Tibial nerve (tissue), 3 donors: ENCODE measurements around the gene FDXR.

Experiments used
- POLR2A ChIP-seq, 2 donors: fragments of 450-650 bp; IDR thresholded peaks; one replicate each; pipeline ENCODE4 v1.6.1; 2017; ENCODE audit warnings: antibody characterized with exemption in 2 of 2, mild to moderate bottlenecking in 2 of 2, moderate library complexity in 2 of 2
- TF ChIP-seq, protein P1 (sequence below), 5 experiments: fragments of 200-600 bp in 3 of 5; fragments of 450-650 bp in 2 of 5; sonication (generic) in 3 of 5; IDR thresholded peaks; one replicate each; pipeline ENCODE4 v1.5.1; 2016 to 2019; ENCODE audit warnings: antibody characterized with exemption in 5 of 5, mild to moderate bottlenecking in 3 of 5, moderate library complexity in 2 of 5

DNA sequence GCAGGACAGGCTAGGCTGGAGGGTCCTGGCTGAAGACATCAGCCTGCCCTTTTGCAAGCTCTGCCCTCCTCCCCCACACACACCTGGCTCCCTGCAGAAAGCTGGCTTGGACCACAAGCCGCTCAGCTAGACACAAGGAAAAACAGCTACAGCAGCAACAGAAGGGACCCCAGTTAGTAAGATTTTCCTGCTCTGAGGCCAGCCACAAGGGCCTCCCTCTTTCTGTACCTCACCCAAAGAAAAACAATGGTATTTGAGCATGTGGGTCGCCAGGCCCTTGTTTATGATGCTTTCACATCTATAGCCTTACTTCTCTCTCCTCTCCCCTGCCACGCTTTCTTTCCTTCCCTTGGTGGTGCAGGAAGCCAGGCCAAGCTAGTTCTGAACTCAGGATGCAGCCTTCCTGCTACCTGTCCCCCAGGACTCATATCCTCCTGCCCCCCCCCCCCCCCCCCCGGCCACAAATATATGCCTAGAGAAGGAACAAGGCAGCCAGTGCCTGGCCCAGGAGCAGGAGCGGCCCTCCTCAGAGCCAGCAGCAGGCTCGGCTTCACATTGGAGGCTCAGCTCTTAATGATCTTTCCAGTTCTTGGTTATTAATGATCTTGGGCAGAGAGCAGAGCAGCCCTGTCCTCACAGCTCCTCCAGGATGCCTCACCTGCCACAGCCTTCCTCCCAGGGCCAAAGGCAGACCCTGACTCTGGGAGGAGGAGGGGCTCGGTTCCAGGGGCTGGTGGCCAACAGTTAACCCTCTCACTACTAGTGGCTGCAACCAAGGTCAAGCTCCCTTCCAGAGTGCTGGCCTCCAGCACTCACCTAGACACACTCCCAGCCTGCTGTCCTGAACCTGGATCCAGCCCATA lies 32.6 kb downstream of the FDXR start:
- TF ChIP-seq, protein P1, sequence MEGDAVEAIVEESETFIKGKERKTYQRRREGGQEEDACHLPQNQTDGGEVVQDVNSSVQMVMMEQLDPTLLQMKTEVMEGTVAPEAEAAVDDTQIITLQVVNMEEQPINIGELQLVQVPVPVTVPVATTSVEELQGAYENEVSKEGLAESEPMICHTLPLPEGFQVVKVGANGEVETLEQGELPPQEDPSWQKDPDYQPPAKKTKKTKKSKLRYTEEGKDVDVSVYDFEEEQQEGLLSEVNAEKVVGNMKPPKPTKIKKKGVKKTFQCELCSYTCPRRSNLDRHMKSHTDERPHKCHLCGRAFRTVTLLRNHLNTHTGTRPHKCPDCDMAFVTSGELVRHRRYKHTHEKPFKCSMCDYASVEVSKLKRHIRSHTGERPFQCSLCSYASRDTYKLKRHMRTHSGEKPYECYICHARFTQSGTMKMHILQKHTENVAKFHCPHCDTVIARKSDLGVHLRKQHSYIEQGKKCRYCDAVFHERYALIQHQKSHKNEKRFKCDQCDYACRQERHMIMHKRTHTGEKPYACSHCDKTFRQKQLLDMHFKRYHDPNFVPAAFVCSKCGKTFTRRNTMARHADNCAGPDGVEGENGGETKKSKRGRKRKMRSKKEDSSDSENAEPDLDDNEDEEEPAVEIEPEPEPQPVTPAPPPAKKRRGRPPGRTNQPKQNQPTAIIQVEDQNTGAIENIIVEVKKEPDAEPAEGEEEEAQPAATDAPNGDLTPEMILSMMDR (IDR thresholded peaks at IDR 0.05): no peak
- TF ChIP-seq POLR2A (IDR thresholded peaks at IDR 0.05): no peak
